HG03060 (cell line): ENCODE measurements around the gene RBBP8NL.

Experiments used
- ATAC-seq: cut with Tn5 transposase; IDR thresholded peaks from one replicate; pipeline ENCODE4 v1.9.1; 2021; ENCODE audit warnings: low read depth, moderate number of reproducible peaks; ENCODE audit not compliant: unreplicated experiment

Gene RBBP8NL

DNA sequence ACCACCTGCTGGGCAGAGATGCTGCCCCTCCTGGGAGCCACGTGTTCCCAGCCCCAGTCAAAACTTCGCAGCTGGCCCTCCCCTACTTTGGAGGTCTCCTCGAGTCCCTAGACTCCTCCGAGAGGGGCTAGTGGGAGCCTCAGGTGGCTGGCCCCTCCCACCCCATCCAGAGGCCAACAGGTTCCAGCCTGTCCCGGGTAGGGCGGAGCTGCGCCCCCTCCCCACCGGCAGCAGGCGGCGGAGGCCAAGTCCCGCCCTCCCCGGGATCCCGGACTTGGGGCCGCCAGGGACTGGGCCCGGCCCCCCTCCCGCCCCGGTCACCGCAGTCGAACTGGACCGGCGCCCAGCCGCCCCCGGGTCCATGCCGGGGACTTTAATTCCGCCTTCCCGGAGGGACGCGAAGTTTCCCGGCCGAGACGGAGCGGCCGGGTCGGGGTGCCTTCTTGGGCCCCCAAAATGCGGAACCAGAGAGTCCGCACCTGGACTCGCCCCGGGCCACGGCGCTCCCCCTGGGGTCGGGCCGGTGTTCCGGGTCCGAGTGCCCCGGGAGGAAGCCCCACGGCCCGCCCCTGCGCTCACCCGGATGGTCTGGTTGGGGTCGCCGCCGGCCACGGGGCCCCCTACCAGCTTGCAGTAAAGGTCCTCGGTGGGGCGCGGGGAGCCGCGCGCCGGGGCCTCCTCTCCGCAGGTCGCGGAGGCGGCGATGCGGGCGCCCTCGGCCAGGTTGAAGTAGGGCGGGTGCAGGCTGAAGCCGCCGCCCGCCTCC, 60.8 kb downstream of the RBBP8NL start:
- ATAC-seq: no peak

DNA sequence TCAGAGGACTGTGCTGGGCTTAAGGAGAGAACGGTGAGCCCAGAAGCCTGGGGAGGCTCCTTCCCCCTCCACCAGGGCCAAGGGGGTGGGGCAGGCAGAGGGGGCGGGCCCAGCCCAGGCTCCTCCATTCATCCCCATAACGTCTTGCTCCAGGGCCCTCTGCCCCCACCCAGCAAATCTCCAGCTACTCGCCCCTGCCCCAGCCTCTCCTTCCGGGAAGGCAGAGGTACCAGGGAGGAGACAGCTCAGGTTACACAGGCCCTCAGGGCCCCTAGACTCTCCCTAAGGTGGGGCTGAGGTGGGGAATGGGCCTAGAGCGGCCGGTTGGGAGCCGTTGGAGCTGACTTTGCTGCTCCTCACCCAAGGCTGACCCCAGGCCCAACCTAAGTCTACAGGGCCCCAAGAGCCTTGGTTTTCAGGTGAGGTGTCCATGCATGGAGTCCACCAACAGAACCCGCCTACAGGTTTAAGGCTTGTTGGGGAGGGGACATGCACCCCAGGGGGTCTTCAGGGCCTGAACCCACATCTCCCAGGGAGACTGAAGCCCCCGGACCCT, 61.4 kb downstream of the RBBP8NL start:
- ATAC-seq: no peak

DNA sequence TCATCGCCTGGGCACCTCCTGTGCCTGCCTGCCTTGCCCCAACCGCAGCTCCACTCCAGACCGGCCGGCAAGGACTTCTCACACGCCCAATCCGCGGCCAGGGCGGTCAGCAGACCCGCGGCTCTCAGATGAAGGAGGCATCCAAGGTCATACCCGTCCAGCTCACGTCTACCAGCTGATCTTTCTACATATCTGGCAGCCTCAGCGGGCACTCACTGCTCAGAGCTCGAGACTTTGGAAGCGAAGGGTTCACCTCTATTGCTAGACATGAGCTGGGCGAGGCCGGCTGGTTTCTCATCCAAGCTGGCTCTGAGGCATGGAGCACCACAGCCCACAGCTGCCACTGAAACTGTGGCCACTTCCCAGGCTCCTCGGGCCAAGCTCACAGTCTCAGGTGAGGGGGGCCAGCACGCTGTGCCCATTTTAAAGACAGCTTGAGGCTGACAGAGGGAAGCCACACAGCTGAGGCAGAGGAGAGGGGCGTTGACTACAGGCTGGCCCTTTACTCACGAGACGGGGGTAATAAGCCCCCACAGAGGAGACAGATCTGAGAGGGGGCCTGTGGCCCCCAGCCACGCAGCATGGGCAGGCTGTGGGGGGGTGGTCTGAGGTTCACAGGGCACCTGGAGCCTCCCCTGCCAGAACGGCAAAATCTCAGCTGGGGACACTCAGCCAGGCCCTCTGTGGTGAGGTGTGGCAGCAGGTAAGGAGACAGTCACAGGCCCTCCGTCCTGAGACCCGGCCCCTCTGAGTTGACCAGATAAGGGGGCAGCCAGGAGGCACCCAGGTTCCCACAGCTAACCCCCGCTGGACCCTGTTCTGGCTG, 62.2 kb downstream of the RBBP8NL start:
- no peak for ATAC-seq

DNA sequence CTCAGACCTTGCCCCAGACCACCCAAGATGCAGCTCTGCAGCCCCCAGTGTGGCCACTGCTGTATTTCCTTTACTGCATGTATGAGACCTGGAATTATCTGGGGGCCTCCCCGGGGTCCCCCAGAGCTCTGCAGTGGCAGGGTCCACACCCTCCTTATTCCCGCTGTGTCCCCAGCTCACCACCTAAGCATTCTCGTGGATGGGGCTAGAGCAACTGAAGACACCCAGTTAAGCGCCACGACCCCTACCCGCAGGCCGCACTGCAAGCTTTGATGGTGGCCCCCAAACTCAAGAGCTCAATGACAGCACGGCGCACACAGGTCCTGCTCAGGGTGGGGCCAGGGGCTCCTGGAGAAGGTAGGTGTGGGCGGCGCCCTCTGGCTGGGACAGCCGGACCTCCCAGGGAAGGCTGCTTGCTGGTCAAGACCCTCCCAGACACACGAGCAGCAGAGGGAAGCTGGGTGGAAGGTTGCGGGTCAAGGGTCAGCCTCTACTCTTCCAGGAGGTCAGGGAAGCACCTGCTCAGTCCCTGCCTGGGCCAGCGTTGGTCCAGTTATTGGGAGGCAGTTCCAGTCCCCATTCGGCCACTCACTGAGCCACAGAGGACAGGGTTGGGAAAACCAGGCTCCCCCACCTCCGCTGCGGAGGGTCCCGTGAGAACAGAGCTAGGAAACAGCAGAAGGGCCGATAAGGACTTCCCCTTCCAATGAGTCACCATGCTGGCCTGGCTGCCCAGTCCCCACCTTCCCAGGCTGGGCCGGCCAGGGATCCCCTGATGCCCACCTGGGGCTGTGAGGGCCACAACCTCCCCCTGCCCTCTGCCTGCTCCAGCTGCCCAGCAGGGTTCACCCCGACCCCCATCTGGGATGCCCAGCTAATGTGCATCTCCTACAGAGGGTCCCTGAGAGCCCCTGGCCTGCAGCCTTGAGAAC, 63.2 kb downstream of the RBBP8NL start:
- ATAC-seq: no peak

DNA sequence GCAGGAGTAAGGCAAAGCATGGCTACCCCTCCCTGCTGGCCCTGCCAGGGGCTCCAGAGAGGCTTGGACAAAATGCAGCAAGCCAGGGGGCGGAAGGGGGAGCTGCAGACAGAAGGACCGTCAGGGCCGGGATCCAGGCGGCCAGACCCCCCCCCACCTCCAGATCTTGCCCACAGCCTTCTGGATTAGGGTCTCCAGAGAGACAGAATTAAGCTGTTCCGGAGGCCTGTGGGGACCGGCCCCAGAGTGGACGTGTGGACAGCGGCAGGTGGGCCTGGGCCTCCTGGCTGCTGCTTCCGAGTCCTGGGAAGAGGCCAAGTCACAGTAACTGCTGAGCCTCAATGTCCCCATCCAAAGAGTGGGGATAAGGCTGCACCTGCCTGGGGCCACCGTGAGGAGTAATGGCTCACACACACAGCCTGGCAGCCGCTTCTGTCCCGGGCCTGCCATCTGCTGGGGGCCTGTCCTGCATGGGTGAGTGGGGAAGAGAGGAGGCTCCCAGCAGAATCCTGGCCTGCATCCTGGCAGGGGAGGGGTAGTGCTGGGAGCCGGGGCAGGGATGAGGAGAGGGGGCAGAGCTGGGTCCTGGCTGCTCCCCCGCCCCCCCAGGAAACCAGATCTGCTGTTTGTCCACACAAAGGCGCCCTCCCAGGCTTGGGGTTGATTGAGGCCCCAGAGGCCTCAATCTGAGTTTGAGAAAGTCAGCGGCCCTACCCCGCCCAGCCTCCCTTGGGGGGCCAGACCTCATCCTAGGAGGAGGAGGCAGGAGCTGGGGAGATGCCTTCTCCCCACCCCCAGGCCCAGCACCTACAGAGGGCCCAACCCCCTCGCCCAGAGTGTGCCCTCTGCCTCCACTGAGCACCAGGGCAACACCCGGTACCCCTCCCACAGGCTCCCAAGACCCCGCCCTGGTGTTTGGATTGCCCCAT, 64.1 kb downstream of the RBBP8NL start:
- no peak for ATAC-seq

DNA sequence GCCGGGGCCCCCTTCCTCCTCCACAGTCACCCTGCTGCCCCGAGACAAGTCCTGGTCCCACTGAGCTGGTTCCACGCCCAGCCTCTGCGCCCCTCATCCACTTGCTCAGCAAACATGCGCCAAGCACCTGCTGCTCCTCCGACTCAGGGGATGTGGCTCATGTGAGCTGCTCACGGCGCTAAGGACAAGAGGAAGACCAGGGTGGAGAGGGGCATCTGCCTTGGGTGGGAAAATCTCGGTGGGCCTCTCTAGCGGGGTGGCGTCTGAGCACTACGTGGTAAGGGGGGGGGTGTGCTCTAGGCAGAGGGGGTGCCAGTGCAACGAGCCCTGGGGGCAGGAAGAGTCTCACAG, 64.8 kb downstream of the RBBP8NL start:
- no peak for ATAC-seq

DNA sequence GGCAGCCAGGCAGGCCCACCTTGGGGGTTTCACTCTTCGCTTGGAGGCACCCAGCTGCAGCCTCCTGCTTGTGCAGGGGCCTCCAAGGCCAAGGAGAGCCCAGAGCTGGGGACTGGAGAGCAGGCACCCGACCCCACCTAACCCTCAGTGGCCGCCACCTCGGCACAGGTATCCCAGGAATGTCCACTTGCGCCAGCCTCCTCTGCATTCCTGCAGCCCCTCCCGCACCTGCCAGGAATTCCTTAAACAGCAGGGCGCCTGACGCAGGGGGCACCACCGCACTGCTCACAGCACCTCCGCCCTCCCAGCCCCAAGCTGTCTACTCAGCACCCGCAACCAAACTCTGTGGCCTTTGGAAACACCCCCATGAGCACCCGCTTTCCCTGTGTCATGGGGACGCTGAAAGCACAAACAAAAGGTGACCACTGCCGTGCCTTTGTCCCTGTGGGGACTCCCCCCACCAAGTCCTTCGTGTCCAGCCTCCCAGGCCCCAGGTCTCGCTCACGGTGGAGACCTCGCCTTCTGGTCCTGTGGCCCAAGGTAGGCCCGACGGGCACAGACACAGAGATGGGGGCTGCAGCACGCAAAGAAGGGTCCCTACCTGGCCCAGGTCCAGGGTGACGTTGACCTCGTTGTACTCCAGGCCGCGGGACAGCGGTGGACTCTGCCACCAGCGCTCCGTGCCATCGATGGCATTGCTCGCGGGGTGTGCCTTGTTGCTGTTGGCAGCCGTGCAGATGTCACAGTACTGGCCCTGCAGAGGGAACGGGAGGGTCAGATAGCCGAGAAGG, 65.3 kb downstream of the RBBP8NL start:
- ATAC-seq: no peak

DNA sequence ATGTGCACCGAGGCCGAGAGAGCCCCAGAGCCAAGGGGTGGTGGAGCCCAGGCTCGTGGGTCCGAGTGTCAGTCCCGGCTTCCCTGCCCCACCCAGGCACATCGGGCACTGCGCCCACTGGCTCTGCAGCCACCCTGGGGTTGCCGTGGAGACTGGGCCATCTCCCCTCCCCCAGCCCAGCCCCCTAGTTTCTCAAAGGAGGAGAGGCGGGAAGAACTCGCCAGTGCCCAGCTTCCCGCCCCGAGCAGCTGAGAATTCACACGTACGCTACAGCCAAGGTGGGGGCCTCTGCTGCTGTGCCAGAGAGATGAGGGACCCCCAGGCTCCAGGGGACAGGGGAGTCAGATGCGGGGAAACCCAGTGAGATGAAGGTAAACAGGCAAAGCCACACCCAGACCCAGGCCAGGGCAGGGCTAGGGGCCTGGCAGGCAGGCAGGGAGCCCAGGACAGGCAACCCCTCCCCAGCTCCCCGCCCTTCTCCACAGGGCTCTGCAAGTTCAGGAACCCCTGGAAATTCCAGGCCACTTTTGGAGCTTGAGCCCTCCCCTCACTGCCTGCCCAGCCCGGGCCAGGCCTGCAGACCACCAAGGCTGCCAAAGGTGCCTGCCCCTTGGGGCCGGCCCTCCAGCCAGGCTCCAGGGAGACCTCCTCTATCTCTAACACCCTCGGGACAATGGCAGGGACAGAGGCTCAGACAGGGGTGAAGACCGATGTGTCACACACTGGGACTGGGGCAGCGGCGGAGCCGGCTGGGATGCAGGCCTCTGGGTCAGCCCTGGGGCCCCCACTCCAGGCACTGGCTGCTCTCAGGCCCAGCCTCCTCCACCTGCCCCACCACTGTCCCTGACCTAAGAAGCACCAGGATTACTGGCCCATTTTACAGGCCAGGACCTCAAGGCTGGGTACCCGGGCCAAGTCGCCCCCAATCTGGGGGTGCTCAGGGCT, 66.2 kb downstream of the RBBP8NL start:
- no peak for ATAC-seq
